Daoy (cell line): ENCODE data around the gene TMEM9B. TPM values are rescaled to one million over a fixed set of nuclear protein-coding genes. Genes with fewer than 3 reads are reported as not detected.

Experiments
- DNase-seq: peaks from one replicate; pipeline ENCODE4 v3.0.0-alpha.2; 2015; ENCODE audit warnings: low read depth
- total RNA-seq: library from RNA; depleted of rRNA; stranded (reverse); fragments of >200 nt; shearing (Covaris generic); gene quantifications from 2 replicates; pipeline ENCODE4 v1.2.3, GENCODE V29; 2014

Gene TMEM9B
- total RNA-seq, 1 experiment from 2014 or later: 37.9 TPM

DNA sequence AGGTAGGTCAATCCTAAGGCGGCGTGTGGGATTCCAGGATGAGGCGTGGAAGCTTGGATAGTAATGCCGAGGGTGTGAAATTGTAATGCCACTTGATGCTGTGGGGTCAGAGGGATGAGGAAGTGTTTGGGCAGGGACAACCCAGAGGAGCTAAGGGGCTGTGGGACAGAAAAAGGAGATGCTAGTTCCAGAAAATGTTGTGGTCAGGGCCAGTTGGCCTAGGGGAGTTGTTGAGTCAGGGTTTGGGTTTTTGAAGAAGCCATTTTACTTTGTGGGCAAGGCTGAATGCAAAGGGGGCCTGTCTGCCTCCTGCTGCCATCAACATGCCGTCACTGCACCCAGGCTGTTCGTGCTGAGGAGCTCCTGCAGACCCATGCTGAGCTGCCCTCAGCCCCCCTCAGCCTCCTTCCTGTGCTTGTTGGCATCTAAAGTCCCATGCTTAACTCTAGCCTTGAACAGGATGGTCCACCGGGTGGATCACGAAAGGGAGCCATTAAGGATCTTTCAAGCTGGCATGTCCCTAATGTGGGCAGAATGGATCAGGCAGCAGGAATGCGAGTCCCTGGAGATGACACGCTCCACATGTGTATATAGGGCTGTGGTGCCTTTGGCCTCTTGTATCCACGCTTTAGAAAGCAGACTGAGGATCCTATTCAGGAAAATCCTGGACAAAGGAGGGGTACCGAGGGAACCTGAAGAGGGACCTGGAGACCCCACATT, 33.6 kb downstream of the TMEM9B start:
- peak; percentile 25 for DNase-seq

DNA sequence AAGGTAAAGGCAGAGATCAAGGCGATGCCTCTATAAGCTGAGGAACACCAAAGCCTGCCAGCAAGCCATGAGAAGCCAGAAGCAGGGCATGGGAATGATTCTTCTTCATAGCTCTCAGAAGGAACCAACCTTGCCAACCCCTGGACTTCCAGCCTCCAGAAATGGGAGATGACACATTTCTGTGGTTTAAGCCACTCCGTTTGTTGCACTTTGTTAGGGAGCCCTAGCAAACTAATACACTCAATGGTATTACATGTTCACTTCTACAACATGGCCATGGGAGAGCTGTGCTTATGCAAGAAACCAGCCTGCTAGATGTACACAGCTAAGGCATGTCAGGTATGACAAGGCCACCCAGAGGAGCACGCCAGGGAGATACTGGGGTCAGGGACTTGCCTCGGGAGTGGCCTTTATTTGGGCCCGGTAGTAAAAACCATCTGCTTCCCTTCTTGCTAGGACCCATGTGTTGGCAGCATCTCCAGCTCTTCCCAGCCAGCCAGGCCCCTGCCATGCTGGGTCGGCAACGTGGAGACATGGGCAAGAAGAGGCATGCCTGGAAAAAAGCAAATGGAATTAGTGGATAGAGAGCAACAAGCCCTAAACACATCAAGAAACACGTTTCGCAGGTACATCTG, 35.1 kb downstream of the TMEM9B start:
- DNase-seq: no peak

DNA sequence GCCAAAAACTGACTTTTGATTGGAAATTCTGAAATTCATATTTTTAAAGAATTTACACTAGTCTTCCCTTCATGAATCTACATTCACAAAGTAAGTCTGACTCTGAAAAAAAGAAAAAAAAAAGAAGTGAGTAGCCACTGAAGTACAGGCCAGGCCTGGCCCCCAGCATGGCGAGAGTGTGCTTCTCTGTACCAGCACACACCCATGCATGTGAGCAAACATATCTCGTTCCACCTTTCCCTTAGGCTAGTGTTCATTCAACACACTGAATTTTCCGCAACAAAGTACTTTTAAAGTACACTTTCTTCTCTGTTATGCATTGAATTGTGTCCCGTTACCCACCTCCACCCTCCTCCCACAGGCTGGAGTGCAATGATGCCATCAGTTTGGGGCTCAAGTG, 36.0 kb downstream of the TMEM9B start:
- DNase-seq: no peak

DNA sequence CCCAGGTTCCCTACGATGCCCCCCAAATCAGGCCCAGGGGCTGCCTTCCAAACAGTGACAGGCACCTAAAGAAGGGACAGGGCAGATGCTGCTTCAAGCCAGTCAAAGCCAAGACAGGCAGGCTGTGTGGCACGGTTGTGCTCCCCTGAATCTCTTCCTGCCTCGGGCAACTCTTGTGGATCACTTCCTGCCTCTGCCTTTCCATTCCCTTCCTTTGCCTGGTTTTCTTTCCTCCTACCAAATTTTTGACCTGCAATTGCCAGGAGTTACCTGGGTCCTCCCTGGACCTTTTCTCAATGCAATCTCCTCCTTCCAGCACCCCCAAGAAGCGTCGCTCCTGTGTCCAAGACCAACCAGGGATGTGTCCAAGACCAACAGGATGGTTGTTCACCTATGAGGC, 37.0 kb downstream of the TMEM9B start:
- no peak for DNase-seq

DNA sequence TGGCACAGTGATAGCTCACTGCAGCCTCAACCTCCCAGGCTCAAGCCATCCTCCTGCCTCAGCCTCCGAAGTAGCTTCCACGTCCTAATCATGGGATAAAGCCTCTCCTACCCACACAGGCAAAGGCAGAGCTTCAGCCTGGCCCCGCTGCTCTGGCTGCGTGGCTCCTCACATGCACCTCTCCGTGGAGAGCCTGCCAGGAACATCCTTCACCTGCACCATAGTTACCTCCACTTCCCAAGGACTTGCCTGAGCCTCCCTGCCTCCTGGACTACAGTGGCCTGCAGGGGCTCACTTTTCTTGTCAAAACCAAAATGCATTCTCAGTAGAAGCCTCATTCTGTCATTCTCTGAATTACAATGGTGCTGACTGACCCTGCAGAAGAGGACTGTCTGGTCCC, 38.0 kb downstream of the TMEM9B start:
- no peak for DNase-seq

DNA sequence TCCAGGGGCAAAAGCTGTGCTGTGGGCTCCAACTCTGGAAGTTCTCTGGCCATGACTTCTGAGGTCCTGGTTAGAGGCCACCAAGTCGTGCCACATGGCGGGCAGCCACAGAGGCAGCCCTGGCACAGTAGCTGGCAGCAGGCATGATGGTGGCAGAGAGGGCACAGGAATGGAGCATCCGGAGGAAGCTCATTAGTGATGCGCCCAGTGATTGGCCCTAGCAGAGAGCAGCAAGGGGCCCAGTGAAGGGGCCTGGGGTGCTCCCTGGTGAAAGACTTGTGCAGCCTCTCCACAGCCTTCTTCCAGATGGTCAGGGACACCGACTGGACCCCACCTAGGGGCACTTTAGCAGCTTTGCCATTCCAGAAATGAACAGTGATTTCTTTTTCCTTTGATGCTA, 38.5 kb downstream of the TMEM9B start:
- DNase-seq: no peak

DNA sequence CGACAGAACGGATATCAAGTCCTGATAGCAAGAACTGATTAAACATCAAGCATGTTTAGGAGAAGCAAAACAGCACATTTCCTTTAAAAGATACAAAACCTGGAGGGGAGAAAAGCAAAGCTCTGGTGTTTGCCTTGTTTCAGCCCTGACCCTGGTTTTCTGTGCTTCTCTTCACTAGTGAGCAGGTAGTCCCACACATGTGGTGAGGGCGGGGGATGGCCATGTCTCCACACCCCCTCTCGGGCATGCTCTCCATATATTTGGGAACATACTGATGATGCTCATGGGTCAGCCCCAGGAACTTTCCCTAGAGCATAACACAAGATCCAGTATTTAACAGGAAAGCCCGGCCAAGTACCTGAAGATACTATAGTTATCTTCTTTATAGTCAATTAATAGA, 41.6 kb downstream of the TMEM9B start:
- DNase-seq: no peak

DNA sequence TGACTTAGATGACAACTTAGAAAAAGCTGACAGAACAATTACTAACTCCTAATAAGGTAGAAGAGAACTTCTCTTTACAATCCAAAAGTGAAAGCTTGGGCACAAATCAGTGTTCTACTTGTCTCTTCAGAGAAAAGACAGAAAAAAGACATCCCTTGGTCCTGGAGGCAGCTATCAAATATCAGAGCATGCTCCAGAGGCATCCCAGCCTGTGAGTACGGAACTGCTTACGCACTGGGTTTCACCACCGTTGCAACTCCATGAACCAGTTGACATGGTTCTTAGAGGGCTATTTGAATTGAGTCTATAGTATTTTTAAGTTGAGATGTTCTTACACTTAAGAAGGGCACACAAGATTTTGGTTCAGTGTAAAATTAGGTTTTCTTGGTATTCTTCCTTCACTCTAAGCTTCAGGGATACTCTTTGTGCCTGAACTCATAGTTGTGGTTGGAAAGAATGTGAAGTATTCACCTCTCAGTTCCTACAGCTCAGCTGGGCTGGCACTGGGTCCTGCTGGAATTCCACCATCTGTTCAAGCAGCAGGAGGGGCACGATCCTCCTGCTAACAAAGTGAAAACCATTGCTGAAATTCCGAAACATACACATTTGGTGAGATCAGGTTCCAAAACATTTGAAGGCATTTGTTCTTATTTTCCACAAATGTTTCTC, 47.0 kb downstream of the TMEM9B start:
- DNase-seq: peak; percentile 83

DNA sequence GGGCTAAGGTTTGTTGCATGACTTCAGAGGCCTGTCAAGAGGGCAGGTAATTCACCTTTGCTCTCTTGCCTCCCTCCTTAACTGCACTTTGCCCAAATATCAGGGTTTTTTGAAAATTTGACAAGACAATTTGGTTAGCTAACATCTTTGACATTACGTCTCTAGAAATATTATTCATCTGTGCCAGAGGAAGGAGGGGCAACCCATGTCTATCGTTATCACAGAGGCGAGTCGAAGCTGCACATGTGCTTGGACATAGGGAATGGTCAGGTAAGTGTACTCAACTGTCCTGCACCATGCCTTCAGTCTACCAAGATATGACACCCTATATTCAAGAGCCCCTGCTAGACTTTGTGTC, 49.6 kb downstream of the TMEM9B start:
- no peak for DNase-seq

DNA sequence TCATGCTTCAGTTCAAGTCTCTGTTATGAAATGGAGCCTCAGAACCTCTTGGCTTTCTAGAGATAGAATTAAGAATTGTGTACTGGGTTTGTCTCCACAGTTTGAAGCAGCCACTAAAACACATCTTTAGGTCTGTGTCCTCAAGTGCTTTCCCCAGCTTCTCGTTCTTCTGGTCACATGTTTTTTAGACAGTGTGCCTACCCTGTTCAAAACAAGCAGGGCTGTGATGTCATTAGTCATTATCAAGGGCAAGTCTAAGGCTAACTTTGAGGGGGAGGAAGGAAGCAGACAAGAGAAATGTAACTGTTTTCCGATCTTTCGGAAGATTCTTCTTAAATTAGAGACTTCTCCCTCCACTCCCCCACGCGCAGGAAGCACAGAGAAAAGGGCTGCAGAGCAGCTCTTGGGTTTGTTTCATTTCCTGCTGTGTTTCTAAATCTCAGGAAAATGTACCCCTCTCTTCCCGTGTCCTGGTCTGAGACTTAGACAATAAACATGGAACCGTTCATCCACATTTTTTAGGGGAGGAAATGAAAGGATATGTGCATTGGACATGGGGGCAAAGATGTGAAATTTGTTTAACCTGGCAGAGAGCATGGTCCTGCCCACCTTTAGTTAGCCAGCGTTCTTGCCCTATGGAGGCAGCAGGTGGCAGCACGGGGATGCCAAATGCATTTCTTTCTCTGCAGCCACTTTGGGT, 50.1 kb downstream of the TMEM9B start:
- peak; percentile 42 for DNase-seq

DNA sequence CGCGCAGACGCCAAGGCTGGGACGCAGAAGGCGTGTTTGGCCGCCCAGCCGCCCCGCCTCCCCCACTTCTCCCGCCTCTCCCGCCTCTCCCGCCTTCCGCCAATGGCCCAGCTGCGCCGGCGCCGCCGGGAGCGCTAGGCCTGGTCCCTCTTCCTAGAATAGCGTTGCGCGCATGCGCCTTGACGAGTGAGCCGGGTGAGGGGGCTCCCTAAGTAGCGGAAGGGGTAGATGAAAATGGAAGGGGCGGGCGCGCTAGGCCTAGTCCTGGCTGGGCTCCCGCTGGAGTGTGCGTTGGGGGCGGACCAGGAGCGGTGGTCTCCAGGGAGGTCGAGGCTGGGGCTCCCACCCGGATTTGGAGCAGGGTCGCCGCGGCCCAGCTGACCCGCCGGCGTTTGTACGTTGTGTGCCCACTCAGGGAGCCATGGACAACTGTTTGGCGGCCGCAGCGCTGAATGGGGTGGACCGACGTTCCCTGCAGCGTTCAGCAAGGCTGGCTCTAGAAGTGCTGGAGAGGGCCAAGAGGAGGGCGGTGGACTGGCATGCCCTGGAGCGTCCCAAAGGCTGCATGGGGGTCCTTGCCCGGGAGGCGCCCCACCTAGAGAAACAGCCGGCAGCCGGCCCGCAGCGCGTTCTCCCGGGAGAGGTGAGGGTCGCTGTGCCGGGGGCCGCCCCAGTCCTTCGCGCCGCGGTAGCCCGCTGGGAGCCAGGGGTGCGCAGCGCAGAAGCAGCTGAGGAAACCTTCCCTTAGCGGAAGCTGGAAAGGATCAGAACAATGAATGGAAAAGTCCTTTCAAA, 53.0 kb downstream of the TMEM9B start, which contains the start of gene AKIP1:
Gene AKIP1, plus strand, starts transcription at position 161 of the 795 bp plus-strand sequence. Its CDS starts 261 bp downstream, at position 422.
- DNase-seq: peak; percentile 98

DNA sequence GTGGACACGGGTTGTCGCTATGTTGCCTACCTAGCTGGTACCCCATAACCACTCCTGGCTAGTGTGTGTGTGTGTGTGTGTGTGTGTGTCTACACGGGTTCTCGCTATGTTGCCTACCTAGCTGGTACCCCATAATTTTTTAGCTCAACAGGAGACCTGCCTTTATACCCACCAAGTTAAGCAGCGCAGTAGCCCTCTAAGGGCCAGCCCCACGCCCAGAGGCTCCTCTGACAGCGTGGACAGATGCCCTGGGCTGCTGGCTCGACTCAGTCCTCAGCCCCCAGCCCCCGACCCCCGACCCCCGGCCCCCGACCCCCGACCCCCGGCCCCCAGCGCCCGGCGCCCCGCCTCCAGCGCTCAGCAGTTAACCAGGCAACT, 53.6 kb downstream of the TMEM9B start:
- DNase-seq: no peak

DNA sequence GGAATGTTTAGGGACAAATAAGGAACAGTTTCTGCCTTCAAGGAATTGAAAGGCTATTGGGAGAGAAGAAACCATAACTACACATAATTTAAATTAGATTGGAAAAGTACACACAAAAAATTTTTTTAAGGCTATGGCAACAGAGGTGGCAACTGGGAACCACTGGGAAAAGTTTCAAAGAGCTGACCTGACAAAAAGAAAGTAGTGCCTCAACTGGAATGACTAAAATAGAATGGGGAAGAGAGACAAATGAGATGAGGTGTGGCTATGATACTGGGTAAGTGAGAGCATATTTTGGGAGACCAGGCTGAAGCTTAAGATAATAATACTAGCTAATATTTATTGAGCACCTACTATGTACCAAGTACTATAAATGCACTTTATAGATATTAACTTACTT, 56.1 kb downstream of the TMEM9B start:
- DNase-seq: no peak

DNA sequence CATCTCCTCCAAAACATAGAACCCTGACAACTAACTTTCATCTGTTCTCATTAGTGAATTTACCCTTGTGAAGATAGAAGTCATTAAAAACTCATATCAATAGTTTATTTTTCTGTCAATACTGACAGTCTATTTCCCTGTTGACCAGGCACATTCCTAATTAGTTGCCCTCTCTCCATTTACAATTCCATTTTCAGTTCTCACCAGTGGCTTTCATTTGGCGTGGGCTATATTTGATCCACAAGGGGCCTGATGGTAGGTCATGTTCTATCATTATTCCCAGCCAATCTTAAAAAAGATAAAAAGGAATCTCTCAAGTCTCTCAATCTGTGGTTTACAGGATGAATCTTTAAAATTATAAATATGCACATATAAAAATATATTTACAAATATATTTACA, 57.1 kb downstream of the TMEM9B start:
- DNase-seq: no peak

DNA sequence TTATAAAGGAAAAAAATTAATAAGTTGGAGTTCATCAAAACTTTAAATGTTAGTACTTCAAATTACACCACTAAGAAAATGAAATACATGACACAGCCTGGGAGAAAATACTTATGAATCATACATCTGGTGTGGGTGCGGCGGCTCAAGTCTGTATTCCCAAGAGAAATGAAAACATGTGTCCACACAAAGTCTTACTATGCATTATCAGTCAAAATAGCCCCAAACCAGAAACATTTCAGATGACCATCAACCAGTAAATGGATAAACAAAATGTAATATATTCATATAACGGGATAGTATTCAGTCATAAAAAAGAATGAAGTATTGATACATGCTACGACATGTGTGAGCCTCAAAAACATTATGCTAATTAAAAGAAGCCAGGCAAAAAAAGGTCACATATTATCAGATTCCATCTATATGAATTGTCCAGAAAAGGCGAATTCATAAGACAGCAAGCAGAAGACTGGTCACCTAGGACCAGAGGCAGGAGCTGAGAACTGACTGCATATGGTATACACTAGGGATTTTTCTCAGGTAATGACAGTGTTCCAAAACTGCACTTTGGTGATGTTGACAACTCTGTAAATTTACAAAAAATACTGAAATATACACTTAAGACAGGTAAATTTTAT, 58.6 kb downstream of the TMEM9B start:
- DNase-seq: peak; percentile 64

DNA sequence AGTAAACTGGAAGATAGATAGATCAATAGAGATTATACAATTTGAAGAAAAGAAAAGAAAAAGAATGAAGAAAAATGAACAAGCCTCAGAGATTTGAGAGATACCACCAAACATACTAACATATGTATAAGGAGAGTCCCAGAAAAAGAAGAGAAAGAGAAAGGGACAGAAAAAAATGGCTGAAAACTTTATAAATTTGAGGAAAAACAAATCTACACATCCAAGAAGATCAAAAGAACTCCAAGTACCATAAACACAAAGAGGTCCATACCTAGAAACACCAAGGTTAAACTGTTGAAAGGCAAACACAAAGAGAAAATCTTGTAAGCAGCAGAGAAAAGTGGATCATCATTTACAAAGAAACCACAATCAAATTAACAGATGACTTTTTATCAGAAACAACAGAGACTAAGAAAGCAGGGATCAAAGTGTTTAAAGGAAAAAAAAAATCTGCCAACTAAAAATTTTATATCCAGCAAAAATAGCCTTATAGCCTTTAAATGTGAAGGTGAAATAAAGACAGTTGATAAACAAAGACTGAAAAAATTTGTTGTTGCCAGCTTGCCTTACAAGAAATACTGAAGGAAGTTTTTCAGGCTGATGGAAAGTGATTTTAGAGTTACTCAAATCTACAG, 65.0 kb downstream of the TMEM9B start:
- no peak for DNase-seq
